ENCODE measurements around the gene NELL1. TPM values are rescaled to one million over a fixed set of nuclear protein-coding genes. Genes with fewer than 3 reads are reported as not detected.

The NELL1 gene
- total and polyA plus RNA-seq, 2 experiments from 2014 or later = 1.6 TPM; not detected in 1

DNA sequence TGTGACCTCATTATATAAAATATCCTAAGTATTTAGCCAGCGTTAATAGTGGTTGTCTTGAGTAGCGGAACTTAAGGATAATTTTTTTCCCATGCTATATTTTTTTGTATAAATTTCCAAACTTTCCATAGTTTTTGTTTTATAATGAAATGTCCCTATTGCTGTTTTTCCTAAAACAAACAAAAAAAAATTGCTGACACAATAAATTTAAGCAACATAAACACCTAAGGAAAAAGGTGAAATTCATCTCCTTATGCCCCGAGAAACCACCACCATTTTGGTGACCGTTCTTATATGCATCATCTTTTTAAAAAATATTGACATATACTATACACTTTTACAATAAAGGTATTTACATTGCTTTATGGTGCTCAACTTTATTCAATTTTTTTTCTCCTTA lies 814.7 kb downstream of the NELL1 start:
- DNase-seq (ENCODE audit: low spot score) (no peak), ATAC-seq (no peak)
- H3K27me3 ChIP-seq (ENCODE audit: insufficient read depth) = no peaks in the 10 kb centered on the region
- no peak overlapping the region for H2AFZ ChIP-seq
- H3K9me2 ChIP-seq (ENCODE audit: insufficient read depth) = peaks cover 4% of the 10 kb centered on the region; the same call in 1 of the 2 replicates
- no peak overlapping the region for H3K27ac Mint-ChIP-seq
- no peaks in the 10 kb centered on the region for H3K9me3 Mint-ChIP-seq
- H3K4me2 ChIP-seq = no peak overlapping the region
- no peaks in the 10 kb centered on the region for H4K20me1 ChIP-seq (replicated peaks; ENCODE audit: insufficient read depth)
- no peak overlapping the region for H3K4me3 ChIP-seq
- H3K4me3 Mint-ChIP-seq = no peak overlapping the region
- H3K27ac ChIP-seq (ENCODE audit: low read depth) = no peak overlapping the region
- no peaks in the 10 kb centered on the region for H3K4me1 Mint-ChIP-seq
- no peak for TF ChIP-seq NANOG (IDR thresholded peaks at IDR 0.05; ENCODE audit: borderline replicate concordance)
- no peak for TF ChIP-seq POLR2AphosphoS5 (IDR thresholded peaks at IDR 0.05; ENCODE audit: low read depth)
- TF ChIP-seq EZH2 (IDR thresholded peaks at IDR 0.05; ENCODE audit: low read depth, unreplicated experiment) = no peak
- TF ChIP-seq STAT1 (IDR thresholded peaks at IDR 0.05; ENCODE audit: unreplicated experiment) = no peak
- no peak for TF ChIP-seq ETS1 (IDR thresholded peaks at IDR 0.05)
- TF ChIP-seq EZH2phosphoT487 (IDR thresholded peaks at IDR 0.05; ENCODE audit: unreplicated experiment) = no peak
- TF ChIP-seq JUNB (IDR thresholded peaks at IDR 0.05; ENCODE audit: unreplicated experiment) = no peak
- TF ChIP-seq, protein P1, sequence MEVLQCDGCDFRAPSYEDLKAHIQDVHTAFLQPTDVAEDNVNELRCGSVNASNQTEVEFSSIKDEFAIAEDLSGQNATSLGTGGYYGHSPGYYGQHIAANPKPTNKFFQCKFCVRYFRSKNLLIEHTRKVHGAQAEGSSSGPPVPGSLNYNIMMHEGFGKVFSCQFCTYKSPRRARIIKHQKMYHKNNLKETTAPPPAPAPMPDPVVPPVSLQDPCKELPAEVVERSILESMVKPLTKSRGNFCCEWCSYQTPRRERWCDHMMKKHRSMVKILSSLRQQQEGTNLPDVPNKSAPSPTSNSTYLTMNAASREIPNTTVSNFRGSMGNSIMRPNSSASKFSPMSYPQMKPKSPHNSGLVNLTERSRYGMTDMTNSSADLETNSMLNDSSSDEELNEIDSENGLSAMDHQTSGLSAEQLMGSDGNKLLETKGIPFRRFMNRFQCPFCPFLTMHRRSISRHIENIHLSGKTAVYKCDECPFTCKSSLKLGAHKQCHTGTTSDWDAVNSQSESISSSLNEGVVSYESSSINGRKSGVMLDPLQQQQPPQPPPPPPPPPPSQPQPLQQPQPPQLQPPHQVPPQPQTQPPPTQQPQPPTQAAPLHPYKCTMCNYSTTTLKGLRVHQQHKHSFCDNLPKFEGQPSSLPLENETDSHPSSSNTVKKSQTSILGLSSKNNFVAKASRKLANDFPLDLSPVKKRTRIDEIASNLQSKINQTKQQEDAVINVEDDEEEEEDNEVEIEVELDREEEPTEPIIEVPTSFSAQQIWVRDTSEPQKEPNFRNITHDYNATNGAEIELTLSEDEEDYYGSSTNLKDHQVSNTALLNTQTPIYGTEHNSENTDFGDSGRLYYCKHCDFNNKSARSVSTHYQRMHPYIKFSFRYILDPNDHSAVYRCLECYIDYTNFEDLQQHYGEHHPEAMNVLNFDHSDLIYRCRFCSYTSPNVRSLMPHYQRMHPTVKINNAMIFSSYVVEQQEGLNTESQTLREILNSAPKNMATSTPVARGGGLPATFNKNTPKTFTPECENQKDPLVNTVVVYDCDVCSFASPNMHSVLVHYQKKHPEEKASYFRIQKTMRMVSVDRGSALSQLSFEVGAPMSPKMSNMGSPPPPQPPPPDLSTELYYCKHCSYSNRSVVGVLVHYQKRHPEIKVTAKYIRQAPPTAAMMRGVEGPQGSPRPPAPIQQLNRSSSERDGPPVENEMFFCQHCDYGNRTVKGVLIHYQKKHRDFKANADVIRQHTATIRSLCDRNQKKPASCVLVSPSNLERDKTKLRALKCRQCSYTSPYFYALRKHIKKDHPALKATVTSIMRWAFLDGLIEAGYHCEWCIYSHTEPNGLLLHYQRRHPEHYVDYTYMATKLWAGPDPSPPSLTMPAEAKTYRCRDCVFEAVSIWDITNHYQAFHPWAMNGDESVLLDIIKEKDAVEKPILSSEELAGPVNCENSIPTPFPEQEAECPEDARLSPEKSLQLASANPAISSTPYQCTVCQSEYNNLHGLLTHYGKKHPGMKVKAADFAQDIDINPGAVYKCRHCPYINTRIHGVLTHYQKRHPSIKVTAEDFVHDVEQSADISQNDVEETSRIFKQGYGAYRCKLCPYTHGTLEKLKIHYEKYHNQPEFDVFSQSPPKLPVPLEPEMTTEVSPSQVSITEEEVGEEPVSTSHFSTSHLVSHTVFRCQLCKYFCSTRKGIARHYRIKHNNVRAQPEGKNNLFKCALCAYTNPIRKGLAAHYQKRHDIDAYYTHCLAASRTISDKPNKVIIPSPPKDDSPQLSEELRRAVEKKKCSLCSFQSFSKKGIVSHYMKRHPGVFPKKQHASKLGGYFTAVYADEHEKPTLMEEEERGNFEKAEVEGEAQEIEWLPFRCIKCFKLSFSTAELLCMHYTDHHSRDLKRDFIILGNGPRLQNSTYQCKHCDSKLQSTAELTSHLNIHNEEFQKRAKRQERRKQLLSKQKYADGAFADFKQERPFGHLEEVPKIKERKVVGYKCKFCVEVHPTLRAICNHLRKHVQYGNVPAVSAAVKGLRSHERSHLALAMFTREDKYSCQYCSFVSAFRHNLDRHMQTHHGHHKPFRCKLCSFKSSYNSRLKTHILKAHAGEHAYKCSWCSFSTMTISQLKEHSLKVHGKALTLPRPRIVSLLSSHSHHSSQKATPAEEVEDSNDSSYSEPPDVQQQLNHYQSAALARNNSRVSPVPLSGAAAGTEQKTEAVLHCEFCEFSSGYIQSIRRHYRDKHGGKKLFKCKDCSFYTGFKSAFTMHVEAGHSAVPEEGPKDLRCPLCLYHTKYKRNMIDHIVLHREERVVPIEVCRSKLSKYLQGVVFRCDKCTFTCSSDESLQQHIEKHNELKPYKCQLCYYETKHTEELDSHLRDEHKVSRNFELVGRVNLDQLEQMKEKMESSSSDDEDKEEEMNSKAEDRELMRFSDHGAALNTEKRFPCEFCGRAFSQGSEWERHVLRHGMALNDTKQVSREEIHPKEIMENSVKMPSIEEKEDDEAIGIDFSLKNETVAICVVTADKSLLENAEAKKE (CRISPR knock-in tag; IDR thresholded peaks at IDR 0.05) = no peak
- TF ChIP-seq ZNF114 (CRISPR knock-in tag; IDR thresholded peaks at IDR 0.05) = no peak
- TF ChIP-seq CTCF (conservative IDR thresholded peaks at IDR 0.05; ENCODE audit: low read depth in 2 of 2) = no peak
- TF ChIP-seq REST (IDR thresholded peaks at IDR 0.05; ENCODE audit: unreplicated experiment) = no peak
- no peak for TF ChIP-seq CREB1 (CRISPR knock-in tag; IDR thresholded peaks at IDR 0.05; ENCODE audit: low read depth)
- H3F3A ChIP-seq (replicated peaks; ENCODE audit: low read depth) = no peaks in the 10 kb centered on the region
- H3K4me1 ChIP-seq (ENCODE audit: insufficient read depth) = no peaks in the 10 kb centered on the region
- no peaks in the 10 kb centered on the region for H3K79me2 ChIP-seq (replicated peaks; ENCODE audit: insufficient read depth)
- no peaks in the 10 kb centered on the region for H3K36me3 Mint-ChIP-seq (ENCODE audit: low read depth)
- no peaks in the 10 kb centered on the region for H3K36me3 ChIP-seq (ENCODE audit: insufficient read depth)
- peaks cover 3% of the 10 kb centered on the region for H3K27me3 Mint-ChIP-seq (ENCODE audit: insufficient read depth, low read depth, poor library complexity)

Data from GM23338 (cell line).